Measurements from ENCODE around the gene TMEM181.
A peak's percentile ranks its signal among the peaks of the same experiment; 100 is the strongest.
"Not testable (repeated sequence)": the region's sequence is repeated elsewhere in the genome, so short reads cannot be mapped to it uniquely, and the experiment has no call there.

Gene TMEM181

GRCh38 chr6:158668707-158669103 lies 108.8 kb downstream of the TMEM181 start:
- Mint-ChIP-seq H3K4me3 (no peak overlapping the region), H3K9me3 (ENCODE audit: low read depth) (no peaks in the 10 kb centered on the region), H3K27me3 (no peaks in the 10 kb centered on the region), H3K36me3 (peaks cover 25% of the 10 kb centered on the region), H3K4me1 (ENCODE audit: low read depth) (peaks cover 19% of the 10 kb centered on the region), H3K27ac (no peak overlapping the region)

- Mint-ChIP-seq H3K36me3 (peaks cover 29% of the 10 kb centered on the region), H3K27ac (no peak overlapping the region)
Observed at GRCh38 chr6:158669145-158670035, 109.5 kb downstream of the TMEM181 start.

GRCh38 chr6:158672119-158672518 lies 112.2 kb downstream of the TMEM181 start:
- not testable (repeated sequence) for H3K27me3 Mint-ChIP-seq; H3K4me1 Mint-ChIP-seq (ENCODE audit: low read depth); H3K27ac Mint-ChIP-seq; H3K4me3 Mint-ChIP-seq; H3K9me3 Mint-ChIP-seq (ENCODE audit: low read depth)
- H3K36me3 Mint-ChIP-seq: peaks cover 19% of the 10 kb centered on the region

More at GRCh38 chr6:158669145-158670035, 109.5 kb downstream of the TMEM181 start:
- H3K27me3 Mint-ChIP-seq: no peaks in the 10 kb centered on the region
- H3K4me1 Mint-ChIP-seq (ENCODE audit: low read depth): peaks cover 17% of the 10 kb centered on the region
- no peak overlapping the region for H3K4me3 Mint-ChIP-seq
- H3K9me3 Mint-ChIP-seq (ENCODE audit: low read depth): no peaks in the 10 kb centered on the region

GRCh38 chr6:158672726-158673125 lies 112.8 kb downstream of the TMEM181 start:
- H3K9me3 Mint-ChIP-seq (ENCODE audit: low read depth): no peaks in the 10 kb centered on the region
- peaks cover 6% of the 10 kb centered on the region for H3K4me1 Mint-ChIP-seq (ENCODE audit: low read depth)
- H3K36me3 Mint-ChIP-seq: peaks cover 18% of the 10 kb centered on the region
- no peak overlapping the region for H3K4me3 Mint-ChIP-seq
- H3K27me3 Mint-ChIP-seq: no peaks in the 10 kb centered on the region
- H3K27ac Mint-ChIP-seq: no peak overlapping the region

- Mint-ChIP-seq H3K27ac (no peak overlapping the region), H3K9me3 (ENCODE audit: low read depth) (no peaks in the 10 kb centered on the region), H3K27me3 (no peaks in the 10 kb centered on the region), H3K4me1 (ENCODE audit: low read depth) (peaks cover 4% of the 10 kb centered on the region), H3K36me3 (peaks cover 11% of the 10 kb centered on the region), H3K4me3 (no peak overlapping the region)
Observed at GRCh38 chr6:158674342-158675131, 114.6 kb downstream of the TMEM181 start.

- H3K27me3 Mint-ChIP-seq; H3K4me1 Mint-ChIP-seq (ENCODE audit: low read depth); H3K9me3 Mint-ChIP-seq (ENCODE audit: low read depth); H3K27ac Mint-ChIP-seq; H3K4me3 Mint-ChIP-seq: not testable (repeated sequence)
- H3K36me3 Mint-ChIP-seq: peaks cover 13% of the 10 kb centered on the region
Observed at GRCh38 chr6:158677094-158677493, 117.2 kb downstream of the TMEM181 start.

GRCh38 chr6:158677906-158678578 lies 118.2 kb downstream of the TMEM181 start:
- peaks cover 13% of the 10 kb centered on the region for H3K36me3 Mint-ChIP-seq
- no peaks in the 10 kb centered on the region for H3K9me3 Mint-ChIP-seq (ENCODE audit: low read depth)
- H3K4me1 Mint-ChIP-seq (ENCODE audit: low read depth): no peaks in the 10 kb centered on the region
- H3K27me3 Mint-ChIP-seq: no peaks in the 10 kb centered on the region
- no peak overlapping the region for H3K4me3 Mint-ChIP-seq
- H3K27ac Mint-ChIP-seq: no peak overlapping the region

- Mint-ChIP-seq H3K27ac (peak overlapping the region; percentile 36), H3K27me3 (no peaks in the 10 kb centered on the region), H3K9me3 (ENCODE audit: low read depth) (no peaks in the 10 kb centered on the region), H3K36me3 (peaks cover 14% of the 10 kb centered on the region), H3K4me1 (ENCODE audit: low read depth) (peaks cover 17% of the 10 kb centered on the region), H3K4me3 (no peak overlapping the region)
Observed at GRCh38 chr6:158680015-158680414, 120.1 kb downstream of the TMEM181 start.

GRCh38 chr6:158680481-158680880 lies 120.6 kb downstream of the TMEM181 start:
- peaks cover 10% of the 10 kb centered on the region for H3K36me3 Mint-ChIP-seq
- H3K4me1 Mint-ChIP-seq (ENCODE audit: low read depth): peaks cover 19% of the 10 kb centered on the region
- no peak overlapping the region for H3K4me3 Mint-ChIP-seq

GRCh38 chr6:158684311-158684710 lies 124.4 kb downstream of the TMEM181 start:
- Mint-ChIP-seq H3K36me3 (peaks cover 16% of the 10 kb centered on the region), H3K4me1 (ENCODE audit: low read depth) (peaks cover 55% of the 10 kb centered on the region), H3K9me3 (ENCODE audit: low read depth) (no peaks in the 10 kb centered on the region), H3K27ac (peak overlapping the region; percentile 23), H3K27me3 (no peaks in the 10 kb centered on the region), H3K4me3 (no peak overlapping the region)

More at GRCh38 chr6:158680481-158680880, 120.6 kb downstream of the TMEM181 start:
- Mint-ChIP-seq H3K27me3 (no peaks in the 10 kb centered on the region), H3K9me3 (ENCODE audit: low read depth) (no peaks in the 10 kb centered on the region), H3K27ac (no peak overlapping the region)

GRCh38 chr6:158684745-158685324 lies 124.9 kb downstream of the TMEM181 start:
- Mint-ChIP-seq H3K9me3 (ENCODE audit: low read depth) (no peaks in the 10 kb centered on the region), H3K4me1 (ENCODE audit: low read depth) (peaks cover 60% of the 10 kb centered on the region), H3K4me3 (no peak overlapping the region), H3K36me3 (peaks cover 16% of the 10 kb centered on the region), H3K27ac (no peak overlapping the region), H3K27me3 (no peaks in the 10 kb centered on the region)
